Loucy (cell line): ENCODE data around the gene SLC8A2.

Experiments used
- CTCF ChIP-seq: fragments of 200-600 bp; sonication (generic); conservative IDR thresholded peaks from 2 replicates; pipeline ENCODE4 v1.5.1; 2014; ENCODE audit warnings: mild to moderate bottlenecking, antibody characterized with exemption, low read length
- EZH2phosphoT487 ChIP-seq: fragments of 200-600 bp; IDR thresholded peaks from 2 replicates; pipeline ENCODE4 v1.6.1; 2018; ENCODE audit warnings: antibody characterized with exemption, mild to moderate bottlenecking, moderate library complexity, borderline replicate concordance

GRCh38 chr19:47508721-47509120 lies 37.0 kb upstream of the SLC8A2 start:
- TF ChIP-seq CTCF = no peak
- no peak for TF ChIP-seq EZH2phosphoT487
